Stimulated activated CD4-positive, alpha-beta T cell treated with anti-CD3 and anti-CD28 coated beads, Interleukin-15, amount 100 ng/mL, for 24 hours (primary cell): ENCODE measurements around the gene PRRC1.
"Not testable (repeated sequence)": the region's sequence is repeated elsewhere in the genome, so short reads cannot be mapped to it uniquely, and the experiment has no call there.

Experiments used
- DNase-seq: peaks from one replicate; pipeline ENCODE4 v3.0.0-alpha.2; 2020

The PRRC1 gene

DNA sequence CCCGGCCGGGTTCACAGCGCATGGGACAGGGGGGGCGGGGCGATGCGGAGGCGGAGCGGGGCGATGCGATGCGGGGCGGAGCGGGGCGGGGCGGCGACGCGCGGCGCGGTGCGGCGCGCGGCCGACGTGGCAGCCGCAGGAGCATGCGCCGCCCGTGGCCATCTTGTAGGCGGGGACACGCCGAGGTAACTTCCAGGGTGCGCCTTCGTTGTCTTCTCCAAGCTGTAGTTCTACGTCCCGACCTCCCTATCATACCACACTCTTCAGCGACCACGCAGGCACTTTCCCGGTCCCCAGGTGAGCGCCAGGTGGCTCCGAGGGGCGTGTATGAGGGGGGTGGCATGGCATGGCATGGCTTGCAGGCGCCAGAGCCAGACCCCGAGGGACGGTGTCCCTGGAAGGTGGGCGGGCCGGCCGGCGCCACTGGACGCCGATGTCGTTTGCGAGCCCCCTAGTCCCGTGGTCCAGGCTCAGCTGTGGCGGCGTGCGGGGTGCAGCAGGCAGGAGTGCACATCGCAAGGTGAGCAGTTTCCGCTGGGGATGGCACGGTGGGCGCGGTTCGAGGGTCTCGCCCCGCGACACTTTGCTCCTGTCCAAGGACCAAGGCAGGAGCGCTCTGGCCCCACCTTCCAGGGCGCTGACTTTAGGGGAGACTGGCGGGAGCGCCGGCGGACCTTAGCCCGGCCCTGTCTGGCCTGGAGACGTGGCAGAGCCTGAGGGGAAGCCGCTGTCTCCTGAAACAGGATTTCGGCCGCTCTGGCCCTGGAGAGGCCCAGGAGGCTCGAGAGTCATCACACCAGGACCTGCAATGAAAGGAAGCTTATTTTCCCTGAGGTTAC lies at the start of gene PRRC1:
Gene PRRC1, plus strand, starts transcription at position 161 of the 839 bp plus-strand sequence. CDS start 5,840 bp downstream, outside the sequence.
- peak; percentile 87 for DNase-seq

DNA sequence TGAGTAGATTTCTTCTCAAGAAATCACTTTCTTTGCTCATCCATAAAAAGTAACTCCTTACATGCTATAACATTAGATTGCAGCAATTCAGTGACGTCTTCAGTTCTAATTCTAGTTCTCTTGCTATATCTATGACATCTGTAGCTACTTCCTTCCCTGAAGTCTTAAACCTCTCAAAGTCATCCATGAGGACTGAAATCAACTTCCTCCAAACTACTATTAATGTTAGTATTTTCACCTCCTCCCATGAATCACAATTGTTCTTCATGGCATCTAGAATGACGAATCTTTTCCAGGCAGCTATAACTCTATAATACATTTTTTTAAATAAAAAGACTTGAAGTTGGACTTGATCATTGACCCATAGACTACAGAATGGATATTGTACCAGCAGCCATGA lies 46.2 kb upstream of the PRRC1 start:
- no peak for DNase-seq

DNA sequence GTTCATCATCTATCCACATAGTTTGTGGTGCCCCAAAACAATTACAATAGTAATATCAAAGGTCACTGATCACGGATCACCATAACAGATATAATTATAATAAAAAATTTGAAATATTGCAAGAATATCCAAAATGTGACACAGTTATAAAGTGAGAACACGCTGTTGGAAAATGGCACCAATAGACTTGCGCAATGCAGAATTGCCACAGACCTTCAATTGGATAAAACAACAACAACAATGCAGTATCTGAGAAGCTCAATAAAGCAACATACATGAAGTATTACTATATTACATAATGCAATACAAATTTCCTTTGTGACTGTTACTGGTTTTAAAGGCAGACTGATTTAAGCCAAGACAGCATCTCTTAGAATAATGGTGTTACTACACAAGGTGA lies 44.7 kb upstream of the PRRC1 start:
- no peak for DNase-seq

- no peak for DNase-seq
Observed at GRCh38 chr5:127486471-127486870, 31.0 kb upstream of the PRRC1 start.

GRCh38 chr5:127492854-127493738 lies 24.3 kb upstream of the PRRC1 start:
- no peak for DNase-seq

DNA sequence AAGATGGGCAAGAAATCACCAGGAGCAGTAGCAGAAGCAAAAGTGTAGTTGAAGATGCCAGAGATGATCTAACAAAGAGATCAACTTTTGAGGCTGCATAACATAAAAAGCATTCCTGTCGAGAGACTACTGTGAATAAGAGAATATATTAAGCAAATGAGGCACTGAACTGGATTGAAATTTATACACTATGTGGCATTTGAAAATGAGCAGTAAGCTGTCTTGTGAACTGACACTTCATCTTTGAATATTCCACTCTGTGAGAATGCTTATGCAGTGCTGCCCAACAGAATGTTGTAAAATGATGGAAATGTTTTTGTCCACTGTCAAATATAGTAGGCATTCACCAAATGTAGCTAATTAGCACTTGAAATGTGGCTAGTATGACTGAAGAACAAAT lies 18.9 kb upstream of the PRRC1 start:
- DNase-seq: no peak

- no peak for DNase-seq
Observed at GRCh38 chr5:127505905-127506304, 11.5 kb upstream of the PRRC1 start.

- DNase-seq: no peak
Observed at GRCh38 chr5:127506616-127507015, 10.8 kb upstream of the PRRC1 start.

- no peak for DNase-seq
Observed at GRCh38 chr5:127508644-127509373, 8.6 kb upstream of the PRRC1 start.

GRCh38 chr5:127513408-127513970 lies 4.0 kb upstream of the PRRC1 start:
- no peak for DNase-seq

DNA sequence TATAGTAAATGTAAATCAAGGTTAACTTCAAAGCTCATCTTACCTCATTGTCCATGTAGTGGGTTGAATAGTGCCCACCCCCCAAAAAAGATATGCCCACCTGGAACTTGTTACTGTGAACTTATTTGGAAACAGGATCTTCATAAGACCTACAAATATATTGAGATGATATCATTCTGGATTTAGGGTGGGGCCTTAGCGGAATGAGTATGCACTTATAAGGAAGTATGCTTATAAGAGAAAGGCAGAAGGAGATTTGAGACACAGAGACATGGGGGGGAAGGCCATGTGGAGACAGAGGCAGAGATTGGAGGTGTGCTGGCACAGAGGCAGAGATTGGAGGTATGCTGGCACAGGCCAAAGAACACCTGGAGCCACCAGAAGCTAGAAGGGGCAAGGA lies 2.6 kb upstream of the PRRC1 start:
- DNase-seq: no peak

GRCh38 chr5:127515693-127516440 lies 1.6 kb upstream of the PRRC1 start:
- DNase-seq: no peak

DNA sequence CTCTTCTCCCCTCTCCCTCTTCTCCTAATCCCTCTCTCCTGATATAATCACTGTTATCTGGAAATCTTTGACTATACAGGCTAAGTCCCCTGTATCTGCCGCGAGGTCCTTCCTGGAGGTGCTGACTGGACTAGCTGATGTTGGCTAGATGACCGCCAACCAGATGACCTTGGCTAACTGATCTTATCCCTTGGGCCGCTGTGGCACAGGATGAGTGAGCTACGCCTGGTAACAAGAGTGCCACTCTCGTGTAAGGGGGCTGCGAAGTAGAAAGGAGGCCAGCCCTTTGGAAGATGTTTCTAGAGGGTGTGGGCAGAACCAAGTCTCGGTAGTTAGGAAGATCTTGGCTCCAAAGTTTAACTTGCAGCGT lies 345 bp upstream of the PRRC1 start:
- DNase-seq: no peak

- no peak for DNase-seq
Observed at GRCh38 chr5:127518319-127518621, 830 bp downstream of the PRRC1 start.

- no peak for DNase-seq
Observed at GRCh38 chr5:127519527-127519926, 2.1 kb downstream of the PRRC1 start.

- no peak for DNase-seq
Observed at GRCh38 chr5:127521138-127521770, 3.8 kb downstream of the PRRC1 start.

GRCh38 chr5:127525181-127525580 lies 7.7 kb downstream of the PRRC1 start:
- no peak for DNase-seq

DNA sequence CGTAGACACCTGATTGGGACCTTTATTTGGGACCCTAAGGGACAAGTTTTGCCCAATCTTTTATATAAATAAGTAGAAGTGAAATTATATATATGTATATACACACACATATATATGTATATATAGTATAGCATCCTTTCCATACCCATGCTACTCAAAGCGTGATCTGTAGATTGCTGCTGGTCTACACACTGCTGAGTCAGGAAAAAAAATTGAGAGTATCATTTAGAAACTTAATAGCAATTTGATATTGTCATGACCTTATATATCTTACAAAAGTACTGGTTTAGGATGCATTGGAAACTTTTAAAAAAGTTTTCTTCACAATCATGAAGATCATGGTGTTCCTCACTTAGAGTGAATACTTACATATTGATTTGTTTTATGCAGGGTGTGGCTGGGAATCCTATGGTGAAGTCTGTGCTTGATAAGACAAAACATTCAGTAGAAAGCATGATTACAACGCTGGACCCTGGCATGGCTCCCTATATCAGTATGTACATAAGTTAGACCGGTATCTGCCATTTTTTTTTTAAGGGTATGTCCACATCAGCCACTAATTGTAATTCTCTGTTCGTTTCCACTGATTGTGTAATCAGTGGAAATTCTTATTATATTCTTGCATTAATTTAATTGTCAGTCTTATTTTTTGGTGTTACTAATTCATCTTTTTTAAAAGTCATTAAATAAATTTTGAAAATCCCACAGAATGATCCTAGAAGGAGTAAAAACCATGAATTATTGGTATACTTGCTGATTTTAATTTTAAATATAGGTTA lies 12.7 kb downstream of the PRRC1 start:
- no peak for DNase-seq

- no peak for DNase-seq
Observed at GRCh38 chr5:127536687-127537086, 19.2 kb downstream of the PRRC1 start.

GRCh38 chr5:127540553-127540952 lies 23.1 kb downstream of the PRRC1 start:
- DNase-seq: not testable (repeated sequence)

- not testable (repeated sequence) for DNase-seq
Observed at GRCh38 chr5:127545249-127545648, 27.8 kb downstream of the PRRC1 start.
